ENCODE results near the gene CFTR.

Gene CFTR

GRCh38 chr7:117652943-117653680 is 173.3 kb downstream of the CFTR start:
- no peak for DNase-seq (ENCODE audit: low read depth)

- DNase-seq (ENCODE audit: low read depth) = no peak
Measured at GRCh38 chr7:117654780-117655179, 175.0 kb downstream of the CFTR start.

- DNase-seq (ENCODE audit: low read depth) = no peak
Measured at GRCh38 chr7:117656806-117657205, 177.0 kb downstream of the CFTR start.

- DNase-seq (ENCODE audit: low read depth) = no peak
Measured at GRCh38 chr7:117659531-117660011, 179.7 kb downstream of the CFTR start.

- no peak for DNase-seq (ENCODE audit: low read depth)
Measured at GRCh38 chr7:117661328-117661727, 181.5 kb downstream of the CFTR start.

- no peak for DNase-seq (ENCODE audit: low read depth)
Measured at GRCh38 chr7:117664047-117664446, 184.2 kb downstream of the CFTR start.

GRCh38 chr7:117665368-117665767 is 185.5 kb downstream of the CFTR start:
- DNase-seq (ENCODE audit: low read depth) = no peak

- no peak for DNase-seq (ENCODE audit: low read depth)
Measured at GRCh38 chr7:117666031-117666430, 186.2 kb downstream of the CFTR start.

GRCh38 chr7:117666689-117667088 is 186.9 kb downstream of the CFTR start:
- no peak for DNase-seq (ENCODE audit: low read depth)

GRCh38 chr7:117667456-117667855 is 187.6 kb downstream of the CFTR start:
- no peak for DNase-seq (ENCODE audit: low read depth)

GRCh38 chr7:117669818-117670217 is 190.0 kb downstream of the CFTR start:
- no peak for DNase-seq (ENCODE audit: low read depth)

- DNase-seq (ENCODE audit: low read depth) = no peak
Measured at GRCh38 chr7:117672453-117672852, 192.6 kb downstream of the CFTR start.

GRCh38 chr7:117673367-117673766 is 193.5 kb downstream of the CFTR start:
- no peak for DNase-seq (ENCODE audit: low read depth)

- DNase-seq (ENCODE audit: low read depth) = no peak
Measured at GRCh38 chr7:117673839-117674238, 194.0 kb downstream of the CFTR start.

GRCh38 chr7:117674617-117675016 is 194.8 kb downstream of the CFTR start:
- no peak for DNase-seq (ENCODE audit: low read depth)

GRCh38 chr7:117675497-117676435 is 195.9 kb downstream of the CFTR start:
- no peak for DNase-seq (ENCODE audit: low read depth)

GRCh38 chr7:117679120-117679519 is 199.3 kb downstream of the CFTR start:
- DNase-seq (ENCODE audit: low read depth) = no peak

GRCh38 chr7:117682681-117683385 is 203.0 kb downstream of the CFTR start:
- DNase-seq (ENCODE audit: low read depth) = no peak

GRCh38 chr7:117683430-117684175 is 203.8 kb downstream of the CFTR start:
- no peak for DNase-seq (ENCODE audit: low read depth)

- no peak for DNase-seq (ENCODE audit: low read depth)
Measured at GRCh38 chr7:117685795-117686194, 206.0 kb downstream of the CFTR start.

GRCh38 chr7:117686311-117686935 is 206.6 kb downstream of the CFTR start:
- DNase-seq (ENCODE audit: low read depth) = no peak
